Astrocyte (in vitro differentiated cells and primary cell): ENCODE measurements around the gene TUSC1. TPM values are rescaled to one million over a fixed set of nuclear protein-coding genes. Genes with fewer than 3 reads are reported as not detected.
A peak's percentile ranks its signal among the peaks of the same experiment; 100 is the strongest.
"Not testable (repeated sequence)": the region's sequence is repeated elsewhere in the genome, so short reads cannot be mapped to it uniquely, and the experiment has no call there.

Experiments used
- DNase-seq: peaks from one replicate; pipeline ENCODE4 v3.0.0-alpha.2; 2010; ENCODE audit warnings: low read depth
- FAIRE-seq: peaks from 2 replicates; lab custom pipeline; 2011; peaks lifted over from hg19 to GRCh38; lab: Jason Lieb, UNC
- H2AFZ ChIP-seq: 2 replicates; pipeline ENCODE4 v1.6.0; 2012; ENCODE audit warnings: low read depth, low read length, inconsistent platforms
- H3K27ac ChIP-seq: 2 replicates; pipeline ENCODE4 v1.5.1; 2011; ENCODE audit warnings: low read depth, low read length, inconsistent platforms
- H3K27me3 ChIP-seq: 2 replicates; pipeline ENCODE4 v1.6.0; 2011; ENCODE audit warnings: low read length, inconsistent platforms; ENCODE audit not compliant: insufficient read depth
- H3K36me3 ChIP-seq: 2 replicates; pipeline ENCODE4 v1.5.1; 2011; ENCODE audit warnings: low read length, inconsistent platforms; ENCODE audit not compliant: insufficient read depth
- H3K4me1 ChIP-seq: 2 replicates; pipeline ENCODE4 v1.5.1; 2011; ENCODE audit warnings: low read length, inconsistent platforms; ENCODE audit not compliant: insufficient read depth
- H3K4me2 ChIP-seq: 2 replicates; pipeline ENCODE4 v1.6.0; 2012; ENCODE audit warnings: low read length, inconsistent platforms
- H3K4me3 ChIP-seq: 2 replicates; pipeline ENCODE4 v1.5.1; 2011; ENCODE audit warnings: low read depth, mild to moderate bottlenecking, low read length, inconsistent platforms; ENCODE audit not compliant: insufficient read depth
- H3K79me2 ChIP-seq: 2 replicates; pipeline ENCODE4 v1.6.0; 2012; ENCODE audit warnings: mild to moderate bottlenecking, low read length, inconsistent platforms; ENCODE audit not compliant: insufficient read depth
- H3K9ac ChIP-seq: 2 replicates; pipeline ENCODE4 v1.6.0; 2012; ENCODE audit warnings: mild to moderate bottlenecking, low read length, inconsistent platforms
- H3K9me3 ChIP-seq: 2 replicates; pipeline ENCODE4 v1.5.1; 2012; ENCODE audit warnings: low read depth, mild to moderate bottlenecking, low read length, inconsistent platforms; ENCODE audit not compliant: insufficient read depth
- H4K20me1 ChIP-seq: 2 replicates; pipeline ENCODE4 v1.6.0; 2012; ENCODE audit warnings: low read length, inconsistent platforms; ENCODE audit not compliant: insufficient read depth
- H3K27ac Mint-ChIP-seq: one replicate; pipeline ENCODE4 v1.8.0; 2021; ENCODE audit warnings: mild to moderate bottlenecking, mixed read lengths; ENCODE audit not compliant: unreplicated experiment
- H3K27me3 Mint-ChIP-seq: one replicate; pipeline ENCODE4 v1.8.0; 2021; ENCODE audit warnings: low read depth, mixed read lengths; ENCODE audit not compliant: unreplicated experiment
- H3K36me3 Mint-ChIP-seq: one replicate; pipeline ENCODE4 v1.8.0; 2021; ENCODE audit warnings: low read depth, mixed read lengths; ENCODE audit not compliant: unreplicated experiment
- H3K4me1 Mint-ChIP-seq: one replicate; pipeline ENCODE4 v1.8.0; 2021; ENCODE audit warnings: low read depth, mixed read lengths; ENCODE audit not compliant: unreplicated experiment
- H3K4me3 Mint-ChIP-seq: one replicate; pipeline ENCODE4 v1.8.0; 2021; ENCODE audit warnings: mild to moderate bottlenecking, moderate library complexity, mixed read lengths; ENCODE audit not compliant: unreplicated experiment
- H3K9me3 Mint-ChIP-seq: one replicate; pipeline ENCODE4 v1.8.0; 2021; ENCODE audit warnings: mild to moderate bottlenecking, mixed read lengths; ENCODE audit not compliant: unreplicated experiment
- EZH2 ChIP-seq: IDR thresholded peaks from 2 replicates; pipeline ENCODE4 v1.6.1; 2012; ENCODE audit warnings: mild to moderate bottlenecking, low read length, inconsistent platforms; ENCODE audit not compliant: insufficient read depth
- total RNA-seq: library from RNA; stranded (reverse); gene quantifications from 2 replicates; pipeline ENCODE4 v1.2.1, GENCODE V29; 2021
- TF ChIP-seq, protein P1 (sequence below): IDR thresholded peaks from 2 replicates; pipeline ENCODE4 v1.5.1; 2011; ENCODE audit warnings: low read depth, mild to moderate bottlenecking, inconsistent platforms, low read length, moderate library complexity; ENCODE audit not compliant: insufficient read depth

The TUSC1 gene
- total RNA-seq, 1 donor from 2014 or later: 2.7 TPM

- Histone ChIP-seq H3K36me3 (no peaks in the 10 kb centered on the region), H4K20me1 (no peaks in the 10 kb centered on the region), H3K79me2 (no peaks in the 10 kb centered on the region), H3K27me3 (no peaks in the 10 kb centered on the region), H3K4me3 (no peak overlapping the region), H3K4me2 (peak overlapping the region; percentile 51), H3K4me1 (peaks cover 18% of the 10 kb centered on the region), H3K9me3 (no peaks in the 10 kb centered on the region), H3K27ac (peak overlapping the region; percentile 53), H2AFZ (no peak overlapping the region), H3K9ac (no peak overlapping the region)
- TF ChIP-seq, protein P1, sequence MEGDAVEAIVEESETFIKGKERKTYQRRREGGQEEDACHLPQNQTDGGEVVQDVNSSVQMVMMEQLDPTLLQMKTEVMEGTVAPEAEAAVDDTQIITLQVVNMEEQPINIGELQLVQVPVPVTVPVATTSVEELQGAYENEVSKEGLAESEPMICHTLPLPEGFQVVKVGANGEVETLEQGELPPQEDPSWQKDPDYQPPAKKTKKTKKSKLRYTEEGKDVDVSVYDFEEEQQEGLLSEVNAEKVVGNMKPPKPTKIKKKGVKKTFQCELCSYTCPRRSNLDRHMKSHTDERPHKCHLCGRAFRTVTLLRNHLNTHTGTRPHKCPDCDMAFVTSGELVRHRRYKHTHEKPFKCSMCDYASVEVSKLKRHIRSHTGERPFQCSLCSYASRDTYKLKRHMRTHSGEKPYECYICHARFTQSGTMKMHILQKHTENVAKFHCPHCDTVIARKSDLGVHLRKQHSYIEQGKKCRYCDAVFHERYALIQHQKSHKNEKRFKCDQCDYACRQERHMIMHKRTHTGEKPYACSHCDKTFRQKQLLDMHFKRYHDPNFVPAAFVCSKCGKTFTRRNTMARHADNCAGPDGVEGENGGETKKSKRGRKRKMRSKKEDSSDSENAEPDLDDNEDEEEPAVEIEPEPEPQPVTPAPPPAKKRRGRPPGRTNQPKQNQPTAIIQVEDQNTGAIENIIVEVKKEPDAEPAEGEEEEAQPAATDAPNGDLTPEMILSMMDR: no peak
- TF ChIP-seq EZH2: no peak
- no peak overlapping the region for H3K27ac Mint-ChIP-seq
- no peaks in the 10 kb centered on the region for H3K27me3 Mint-ChIP-seq
- H3K36me3 Mint-ChIP-seq: no peaks in the 10 kb centered on the region
- peaks cover 5% of the 10 kb centered on the region for H3K4me1 Mint-ChIP-seq
- peaks cover 2% of the 10 kb centered on the region for H3K9me3 Mint-ChIP-seq
- FAIRE-seq (peak; percentile 9), DNase-seq (peak; percentile 61)
- no peak overlapping the region for H3K4me3 Mint-ChIP-seq
Measured at GRCh38 chr9:25681266-25681665, 3.0 kb upstream of the TUSC1 start.

GRCh38 chr9:25678846-25679360 is 659 bp upstream of the TUSC1 start:
- TF ChIP-seq EZH2: no peak
- no peak for DNase-seq
- H3K27me3 ChIP-seq: no peaks in the 10 kb centered on the region
- peak overlapping the region; percentile 95 for H3K4me2 ChIP-seq
- peaks cover 4% of the 10 kb centered on the region for H3K9me3 Mint-ChIP-seq
- H3K4me1 ChIP-seq: peaks cover 18% of the 10 kb centered on the region
- H3K79me2 ChIP-seq: no peaks in the 10 kb centered on the region
- H2AFZ ChIP-seq: peak overlapping the region; percentile 90
- H3K27ac Mint-ChIP-seq: no peak overlapping the region
- no peaks in the 10 kb centered on the region for H3K27me3 Mint-ChIP-seq
- H3K9ac ChIP-seq: peak overlapping the region; percentile 94
- H3K4me3 Mint-ChIP-seq: no peak overlapping the region
- peak overlapping the region; percentile 61 for H3K4me3 ChIP-seq
- no peaks in the 10 kb centered on the region for H3K9me3 ChIP-seq
- no peak for FAIRE-seq
- peak overlapping the region; percentile 91 for H3K27ac ChIP-seq
- no peaks in the 10 kb centered on the region for H4K20me1 ChIP-seq
- H3K4me1 Mint-ChIP-seq: peaks cover 5% of the 10 kb centered on the region
- H3K36me3 ChIP-seq: no peaks in the 10 kb centered on the region
- H3K36me3 Mint-ChIP-seq: no peaks in the 10 kb centered on the region

- H3K4me1 ChIP-seq: peaks cover 18% of the 10 kb centered on the region
- peak overlapping the region; percentile 90 for H2AFZ ChIP-seq
- H3K4me3 ChIP-seq: peak overlapping the region; percentile 61
- H3K27ac ChIP-seq: peak overlapping the region; percentile 91
- no peaks in the 10 kb centered on the region for H3K79me2 ChIP-seq
- Mint-ChIP-seq H3K36me3 (no peaks in the 10 kb centered on the region), H3K4me1 (peaks cover 5% of the 10 kb centered on the region), H3K27me3 (no peaks in the 10 kb centered on the region), H3K4me3 (peak overlapping the region; percentile 66), H3K9me3 (peaks cover 4% of the 10 kb centered on the region), H3K27ac (no peak overlapping the region)
- H3K9me3 ChIP-seq: no peaks in the 10 kb centered on the region
- peak overlapping the region; percentile 94 for H3K9ac ChIP-seq
- no peaks in the 10 kb centered on the region for H3K36me3 ChIP-seq
- no peaks in the 10 kb centered on the region for H4K20me1 ChIP-seq
- DNase-seq: peak; percentile 41
- peak overlapping the region; percentile 95 for H3K4me2 ChIP-seq
- FAIRE-seq: no peak
- TF ChIP-seq, protein P1: no peak
- TF ChIP-seq EZH2: no peak
- H3K27me3 ChIP-seq: no peaks in the 10 kb centered on the region
Measured at GRCh38 chr9:25677301-25678146, 720 bp downstream of the TUSC1 start.

GRCh38 chr9:25675858-25676257 is 2.4 kb downstream of the TUSC1 start:
- H3K9me3 ChIP-seq, H4K20me1 ChIP-seq, H3K4me2 ChIP-seq, H3K9me3 Mint-ChIP-seq, H3K27ac ChIP-seq, FAIRE-seq, H3K4me1 Mint-ChIP-seq, H3K36me3 ChIP-seq, H3K36me3 Mint-ChIP-seq, DNase-seq, H3K27me3 ChIP-seq, H3K4me3 ChIP-seq, H3K27me3 Mint-ChIP-seq, H2AFZ ChIP-seq, H3K79me2 ChIP-seq, H3K9ac ChIP-seq: not testable (repeated sequence)
- H3K4me1 ChIP-seq: peaks cover 17% of the 10 kb centered on the region
- Mint-ChIP-seq H3K27ac (peak overlapping the region; percentile 3), H3K4me3 (peak overlapping the region; percentile 64)
